IPS DF 6.9 (cell line): Measurements from ENCODE around the gene DNAJB4.

ENCODE experiments used
- DNase-seq: peaks from one replicate; pipeline ENCODE4 v3.0.0-alpha.2; 2013; ENCODE audit warnings: low read depth, low spot score
- H3K27ac ChIP-seq: one replicate; pipeline ENCODE4 v1.5.1; 2013; ENCODE audit warnings: low read length, control low read depth
- H3K27me3 ChIP-seq: 2 replicates; pipeline ENCODE4 v1.6.1; 2013; ENCODE audit warnings: mild to moderate bottlenecking, low read length; ENCODE audit not compliant: control insufficient read depth, insufficient read depth
- H3K36me3 ChIP-seq: 2 replicates; pipeline ENCODE4 v1.6.1; 2013; ENCODE audit warnings: low read length; ENCODE audit not compliant: control insufficient read depth, insufficient read depth
- H3K4me1 ChIP-seq: 2 replicates; pipeline ENCODE4 v1.6.1; 2013; ENCODE audit warnings: low read length; ENCODE audit not compliant: control insufficient read depth, insufficient read depth
- H3K4me3 ChIP-seq: 2 replicates; pipeline ENCODE4 v1.5.1; 2013; ENCODE audit warnings: mild to moderate bottlenecking, low read length
- H3K9me3 ChIP-seq: 2 replicates; pipeline ENCODE4 v1.6.1; 2013; ENCODE audit warnings: low read length, inconsistent platforms; ENCODE audit not compliant: control insufficient read depth, insufficient read depth
- WGBS: extraction: QIAGEN DNeasy Blood & Tissue Kit; methylation state at CpG from one replicate; pipeline ENCODE4 v1.1.7; 2013; ENCODE audit warnings: mixed read lengths, missing lambda C conversion rate; ENCODE audit not compliant: insufficient read length, insufficient coverage; 5-methylcytosine and 5-hydroxymethylcytosine counted together

DNAJB4 gene

DNA sequence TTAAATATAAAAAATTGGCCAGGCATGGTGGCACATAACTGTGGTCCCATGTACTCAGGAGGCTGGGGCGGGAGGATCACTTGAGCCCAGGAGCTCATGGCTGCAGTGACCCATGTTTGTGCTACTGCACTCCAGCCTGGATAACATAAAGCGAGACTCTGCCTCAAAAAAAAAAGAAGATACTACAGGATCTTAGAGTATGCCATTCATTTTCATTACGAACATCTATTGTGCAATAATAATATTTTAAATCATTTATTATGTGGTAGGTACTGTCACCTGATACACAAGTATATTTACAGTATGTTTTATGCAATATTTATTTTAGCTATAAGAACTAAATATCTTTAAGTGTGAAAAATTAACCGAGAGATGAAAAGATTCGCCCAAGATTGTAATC lies 31.7 kb downstream of the DNAJB4 start:
- Histone ChIP-seq H3K4me1 (no peaks in the 10 kb centered on the region), H3K9me3 (no peaks in the 10 kb centered on the region), H3K4me3 (no peak overlapping the region), H3K36me3 (no peaks in the 10 kb centered on the region), H3K27ac (no peak overlapping the region), H3K27me3 (no peaks in the 10 kb centered on the region)
- no peak for DNase-seq
- no CpG with 5 or more reads among the region's 5 CpGs for WGBS

DNA sequence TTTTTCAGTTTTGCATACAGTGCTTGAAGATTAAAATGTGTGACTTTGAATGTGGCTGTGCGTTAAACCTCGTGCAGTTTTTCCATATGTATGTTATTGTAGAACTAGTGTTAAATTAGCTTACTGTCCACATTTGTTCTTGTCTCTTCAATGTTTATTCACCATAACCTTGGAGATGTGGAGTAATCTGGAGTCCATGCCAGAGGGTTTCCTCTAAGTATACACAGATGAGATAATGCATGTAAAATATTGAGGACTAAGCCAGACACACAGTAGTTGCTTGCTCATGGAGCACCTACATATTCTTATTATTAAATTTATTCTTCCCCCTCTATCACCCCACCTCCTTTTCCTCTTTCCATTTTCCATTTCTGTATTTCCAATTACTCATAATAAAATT lies 33.3 kb downstream of the DNAJB4 start:
- Histone ChIP-seq H3K4me3 (no peak overlapping the region), H3K27ac (no peak overlapping the region), H3K27me3 (no peaks in the 10 kb centered on the region), H3K9me3 (no peaks in the 10 kb centered on the region), H3K36me3 (no peaks in the 10 kb centered on the region), H3K4me1 (no peaks in the 10 kb centered on the region)
- no CpG with 5 or more reads among the region's 2 CpGs for WGBS
- no peak for DNase-seq

DNA sequence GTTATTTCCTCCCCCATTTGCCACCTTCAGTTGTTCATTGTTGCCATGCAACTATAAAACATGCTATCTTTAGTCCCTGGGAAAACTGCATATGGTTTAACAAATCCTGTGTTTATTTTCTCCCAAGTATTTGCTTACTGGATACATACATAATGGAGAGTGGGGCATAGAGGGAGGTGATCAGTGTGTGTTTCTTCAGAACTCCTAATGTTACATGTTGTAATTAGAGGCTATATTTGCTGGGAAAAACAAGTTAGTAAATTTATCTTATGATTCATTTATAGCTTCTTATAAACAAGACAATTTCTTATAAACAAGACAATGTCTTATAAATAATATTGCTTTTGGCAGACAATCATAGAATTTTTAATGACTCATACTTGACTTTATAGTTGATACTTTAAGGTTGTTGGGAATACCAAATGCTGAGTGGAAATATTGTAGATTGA lies 33.8 kb downstream of the DNAJB4 start:
- Histone ChIP-seq H3K4me1 (no peaks in the 10 kb centered on the region), H3K4me3 (no peak overlapping the region), H3K9me3 (no peaks in the 10 kb centered on the region), H3K27me3 (no peaks in the 10 kb centered on the region), H3K27ac (no peak overlapping the region), H3K36me3 (no peaks in the 10 kb centered on the region)
- no peak for DNase-seq

DNA sequence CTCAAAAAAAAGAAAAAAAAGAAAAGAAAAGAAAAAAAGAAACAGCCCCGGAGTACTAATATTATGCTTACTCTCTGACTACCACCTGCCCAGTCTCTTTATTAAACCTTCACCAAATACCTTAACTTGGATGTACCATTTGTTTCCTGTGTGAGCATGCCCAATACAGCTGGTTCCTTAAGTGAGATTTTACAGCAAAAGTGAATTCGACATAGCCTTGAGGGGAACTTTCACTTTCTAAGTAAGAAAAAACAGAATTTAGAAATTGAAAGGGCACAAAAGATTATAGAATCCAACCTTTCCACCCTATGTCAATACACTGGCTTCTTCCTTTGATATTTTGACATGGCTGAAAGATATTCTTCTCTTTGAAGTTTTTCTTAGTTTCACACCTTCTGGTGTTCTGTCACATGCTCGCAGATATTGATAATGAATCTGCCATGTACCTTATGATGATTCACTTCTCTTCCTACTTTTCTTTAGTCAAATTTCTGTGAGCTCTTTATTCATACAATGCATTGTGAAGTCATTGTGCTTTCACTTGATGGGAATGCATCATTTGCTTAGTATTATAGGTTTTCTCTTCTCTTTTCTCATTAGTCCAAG lies 35.8 kb downstream of the DNAJB4 start:
- WGBS: no CpG with 5 or more reads among the region's 3 CpGs
- no peaks in the 10 kb centered on the region; the same call in 1 of the 2 replicates for H3K4me1 ChIP-seq
- no peaks in the 10 kb centered on the region for H3K9me3 ChIP-seq
- no peaks in the 10 kb centered on the region for H3K36me3 ChIP-seq
- DNase-seq: no peak
- H3K27me3 ChIP-seq: no peaks in the 10 kb centered on the region
- H3K27ac ChIP-seq: no peak overlapping the region
- H3K4me3 ChIP-seq: no peak overlapping the region

DNA sequence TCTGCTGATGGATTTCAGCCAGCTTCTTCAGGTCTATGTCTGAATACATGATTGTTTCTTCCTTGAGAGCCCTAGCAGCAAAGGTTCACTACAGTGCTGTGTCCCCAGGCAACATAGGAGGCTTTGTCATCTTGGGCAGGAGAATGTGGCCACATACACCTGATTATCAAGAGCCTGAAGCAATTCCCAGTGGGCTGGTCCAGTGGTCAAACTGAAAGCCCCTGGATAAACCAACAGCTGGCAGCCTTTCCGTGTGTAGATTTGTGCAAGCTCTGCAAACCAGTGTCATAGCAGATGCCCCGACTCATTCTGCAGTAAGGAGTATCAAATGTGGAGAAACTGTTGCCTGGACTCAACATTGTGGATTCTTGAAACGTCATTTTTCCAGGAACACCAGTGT lies 38.7 kb downstream of the DNAJB4 start:
- no CpG with 5 or more reads among the region's 3 CpGs for WGBS
- no peak overlapping the region for H3K27ac ChIP-seq
- H3K9me3 ChIP-seq: no peaks in the 10 kb centered on the region
- no peak for DNase-seq
- H3K27me3 ChIP-seq: peaks cover 5% of the 10 kb centered on the region; the same call in 1 of the 2 replicates
- no peaks in the 10 kb centered on the region; the same call in 1 of the 2 replicates for H3K4me1 ChIP-seq
- no peaks in the 10 kb centered on the region for H3K36me3 ChIP-seq
- no peak overlapping the region for H3K4me3 ChIP-seq

DNA sequence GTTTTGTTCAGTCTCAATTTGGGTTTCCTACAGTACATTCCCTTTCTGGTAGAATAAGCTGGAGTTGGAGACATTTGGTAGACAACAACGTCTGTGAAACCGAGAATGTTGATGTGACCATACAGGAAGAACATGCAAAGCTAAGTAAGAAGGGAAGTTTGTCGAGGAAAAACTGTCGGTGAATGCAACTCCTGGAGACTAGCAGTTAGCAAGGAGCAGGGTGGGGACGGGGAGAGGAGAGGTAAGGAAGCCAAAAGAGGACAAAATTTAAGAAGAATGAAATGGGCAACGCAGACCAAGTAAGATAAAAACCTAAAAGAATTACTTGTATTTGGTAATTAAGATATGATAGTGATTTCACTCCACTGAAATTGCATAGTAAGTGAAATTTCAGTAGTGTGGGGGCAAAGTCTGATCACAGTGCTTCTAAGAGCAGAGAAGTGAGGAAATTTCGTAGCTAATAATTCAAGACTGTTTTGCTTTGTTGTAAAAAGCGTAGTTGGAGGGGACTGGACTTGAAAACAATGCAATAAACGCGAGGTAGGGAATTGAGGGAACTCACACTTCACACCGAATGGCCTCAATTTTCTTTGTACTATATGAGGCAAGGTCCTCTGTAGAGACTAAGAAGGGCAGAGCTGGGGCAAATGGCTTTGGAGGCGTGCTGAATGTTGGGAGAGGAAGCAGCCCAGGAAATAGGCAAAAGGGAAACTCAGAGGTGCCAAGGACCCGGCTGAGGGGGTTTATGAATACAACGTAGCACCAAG lies 40.2 kb downstream of the DNAJB4 start:
- no peaks in the 10 kb centered on the region for H3K9me3 ChIP-seq
- no peaks in the 10 kb centered on the region for H3K36me3 ChIP-seq
- peak overlapping the region; percentile 55; the same call in 1 of the 2 replicates for H3K4me3 ChIP-seq
- no peak for DNase-seq
- peaks cover 5% of the 10 kb centered on the region; the same call in 1 of the 2 replicates for H3K27me3 ChIP-seq
- H3K4me1 ChIP-seq: no peaks in the 10 kb centered on the region; the same call in 1 of the 2 replicates
- H3K27ac ChIP-seq: no peak overlapping the region
- WGBS: no CpG with 5 or more reads among the region's 14 CpGs

DNA sequence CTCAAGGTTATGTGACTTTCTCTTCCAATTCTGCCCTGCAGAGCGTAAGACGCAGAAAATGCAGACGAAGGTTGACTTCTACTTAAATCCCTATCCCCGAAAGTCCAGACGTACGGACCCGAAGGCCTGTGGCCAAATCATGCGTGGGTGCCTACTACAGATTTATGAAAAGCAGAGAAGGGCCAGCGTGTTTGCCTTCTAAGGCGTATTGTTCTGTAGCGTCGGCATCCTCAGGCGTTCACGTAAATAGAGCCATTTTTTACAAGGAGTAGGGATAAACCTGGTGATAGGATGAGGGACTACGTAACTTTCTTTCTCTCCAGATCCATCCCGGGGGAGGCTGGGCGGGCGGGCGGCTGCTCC lies 40.8 kb downstream of the DNAJB4 start:
- WGBS: no CpG with 5 or more reads among the region's 19 CpGs
- peak overlapping the region; percentile 55; the same call in 1 of the 2 replicates for H3K4me3 ChIP-seq

DNA sequence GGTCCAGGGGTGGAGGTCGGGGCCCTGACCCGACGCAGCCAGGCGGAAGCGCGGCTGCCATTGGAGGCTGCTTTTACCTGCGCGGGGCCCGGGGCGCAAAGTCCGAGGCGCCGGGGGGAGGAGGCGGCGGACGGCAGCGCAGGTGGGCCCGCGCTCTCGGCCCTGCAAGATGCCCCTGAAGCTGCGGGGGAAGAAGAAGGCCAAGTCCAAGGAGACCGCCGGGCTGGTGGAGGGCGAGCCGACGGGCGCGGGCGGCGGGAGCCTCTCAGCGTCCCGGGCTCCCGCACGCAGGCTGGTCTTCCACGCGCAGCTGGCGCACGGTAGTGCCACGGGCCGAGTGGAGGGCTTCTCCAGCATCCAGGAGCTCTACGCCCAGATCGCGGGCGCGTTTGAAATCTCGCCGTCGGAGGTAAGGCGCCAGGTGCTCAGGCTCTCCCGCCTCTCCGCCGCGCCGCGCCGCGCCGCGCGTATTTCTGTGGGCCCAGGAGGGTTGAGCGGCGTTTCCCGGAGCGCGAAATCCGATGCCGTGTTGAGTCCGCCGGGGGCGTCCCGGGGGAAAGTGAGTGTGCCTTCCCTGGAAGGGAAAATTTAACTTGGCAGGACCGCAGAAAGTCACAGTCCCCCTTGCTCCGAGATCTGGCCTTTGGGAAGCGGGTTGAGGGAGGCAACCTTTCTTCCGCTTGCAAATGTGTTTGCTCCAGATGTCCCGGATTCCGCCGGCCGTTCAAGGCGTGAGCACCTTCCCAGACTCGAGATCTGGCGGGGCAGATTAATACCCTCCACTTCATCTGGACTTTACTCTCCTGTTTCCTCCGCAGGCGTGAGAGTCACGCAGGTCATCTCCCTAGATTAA lies 41.4 kb downstream of the DNAJB4 start, which contains the start of gene GIPC2:
TSS of gene GIPC2 (plus strand) at position 41 of the 853 bp plus-strand sequence. CDS start at position 170, 129 bp downstream.
- H3K9me3 ChIP-seq: no peaks in the 10 kb centered on the region
- H3K27me3 ChIP-seq: peaks cover 5% of the 10 kb centered on the region; the same call in 1 of the 2 replicates
- peak within 1 kb of the TSS; percentile 55; the same call in 1 of the 2 replicates for H3K4me3 ChIP-seq
- H3K4me1 ChIP-seq: no peaks in the 10 kb centered on the region; the same call in 1 of the 2 replicates
- no peak for DNase-seq
- no peaks in the 10 kb centered on the region for H3K36me3 ChIP-seq
- no peak within 1 kb of the TSS for H3K27ac ChIP-seq
- WGBS: no CpG with 5 or more reads among the region's 85 CpGs

More for the DNA sequence above, 40.8 kb downstream of the DNAJB4 start:
- no peak overlapping the region for H3K27ac ChIP-seq
- peaks cover 5% of the 10 kb centered on the region; the same call in 1 of the 2 replicates for H3K27me3 ChIP-seq
- no peaks in the 10 kb centered on the region; the same call in 1 of the 2 replicates for H3K4me1 ChIP-seq
- H3K9me3 ChIP-seq: no peaks in the 10 kb centered on the region
- DNase-seq: no peak
- H3K36me3 ChIP-seq: no peaks in the 10 kb centered on the region

DNA sequence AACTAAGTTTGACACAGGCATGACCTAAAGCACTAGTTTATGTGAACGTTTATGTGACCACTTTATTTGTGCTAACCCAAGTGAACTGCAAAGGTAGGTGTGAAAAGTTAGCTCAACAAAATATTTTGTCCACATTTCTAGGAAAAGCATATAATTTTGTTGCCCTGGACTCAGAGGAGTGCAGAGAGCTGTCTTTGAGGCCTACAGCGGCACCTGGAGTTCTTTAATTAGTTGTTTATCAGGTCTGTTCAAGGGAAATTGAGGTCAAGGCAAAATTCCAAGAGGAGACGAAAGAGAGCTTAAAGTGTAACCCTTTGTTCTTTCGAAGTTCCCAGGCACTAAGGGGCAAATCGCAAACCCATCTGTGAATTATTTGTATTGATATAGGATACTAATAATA lies 42.4 kb downstream of the DNAJB4 start:
- no CpG with 5 or more reads among the region's 5 CpGs for WGBS
- no peak overlapping the region for H3K4me3 ChIP-seq
- H3K27me3 ChIP-seq: peaks cover 5% of the 10 kb centered on the region; the same call in 1 of the 2 replicates

DNA sequence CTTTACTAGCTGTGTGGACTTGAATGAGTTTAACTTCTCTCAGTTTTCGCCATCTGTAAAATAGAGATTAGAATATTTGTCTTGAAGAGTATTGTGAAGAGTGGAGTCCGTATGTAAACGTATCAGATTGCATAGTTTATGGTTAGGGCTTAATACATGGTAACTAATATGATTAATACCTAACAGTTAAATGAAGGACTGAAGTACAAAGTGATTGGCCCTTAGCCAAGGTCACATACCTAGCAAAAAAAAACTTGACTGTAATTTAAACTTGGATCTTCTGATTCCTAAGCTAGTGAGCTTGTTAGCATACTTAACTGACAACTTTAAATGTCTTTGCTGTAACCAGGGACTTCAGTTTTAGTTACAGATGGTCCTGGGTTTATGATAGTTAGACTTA lies 42.9 kb downstream of the DNAJB4 start:
- H3K27ac ChIP-seq: no peak overlapping the region
- H3K4me1 ChIP-seq: peaks cover 1% of the 10 kb centered on the region
- no peak overlapping the region for H3K4me3 ChIP-seq
- H3K9me3 ChIP-seq: no peaks in the 10 kb centered on the region
- no CpG with 5 or more reads among the region's 3 CpGs for whole genome bisulfite sequencing
- DNase-seq: no peak
- no peaks in the 10 kb centered on the region for H3K36me3 ChIP-seq
- peaks cover 5% of the 10 kb centered on the region; the same call in 1 of the 2 replicates for H3K27me3 ChIP-seq

More for the DNA sequence above, 42.4 kb downstream of the DNAJB4 start:
- no peaks in the 10 kb centered on the region for H3K9me3 ChIP-seq
- no peaks in the 10 kb centered on the region for H3K36me3 ChIP-seq
- H3K27ac ChIP-seq: no peak overlapping the region
- DNase-seq: no peak
- H3K4me1 ChIP-seq: peaks cover 1% of the 10 kb centered on the region
